Peyer's patch (tissue), 4 donors: ENCODE measurements around the gene RPL32.

Source experiments
- POLR2A ChIP-seq, 2 donors: fragments of 450-650 bp; IDR thresholded peaks; one replicate each; pipeline ENCODE4 v1.5.1; 2017; ENCODE audit warnings: antibody characterized with exemption in 2 of 2, mild to moderate bottlenecking in 2 of 2, moderate library complexity in 2 of 2
- TF ChIP-seq, protein P1 (sequence below), 6 experiments: fragments of 450-650 bp in 4 of 6; fragments of 200-600 bp in 2 of 6; sonication (generic) in 1 of 6; IDR thresholded peaks; one replicate each; pipeline ENCODE4 v1.5.1; 2017 to 2019; ENCODE audit warnings: antibody characterized with exemption in 6 of 6, mild to moderate bottlenecking in 3 of 6, moderate library complexity in 1 of 6

GRCh38 chr3:12798559-12799179 lies 42.7 kb downstream of the RPL32 start:
- TF ChIP-seq, protein P1, sequence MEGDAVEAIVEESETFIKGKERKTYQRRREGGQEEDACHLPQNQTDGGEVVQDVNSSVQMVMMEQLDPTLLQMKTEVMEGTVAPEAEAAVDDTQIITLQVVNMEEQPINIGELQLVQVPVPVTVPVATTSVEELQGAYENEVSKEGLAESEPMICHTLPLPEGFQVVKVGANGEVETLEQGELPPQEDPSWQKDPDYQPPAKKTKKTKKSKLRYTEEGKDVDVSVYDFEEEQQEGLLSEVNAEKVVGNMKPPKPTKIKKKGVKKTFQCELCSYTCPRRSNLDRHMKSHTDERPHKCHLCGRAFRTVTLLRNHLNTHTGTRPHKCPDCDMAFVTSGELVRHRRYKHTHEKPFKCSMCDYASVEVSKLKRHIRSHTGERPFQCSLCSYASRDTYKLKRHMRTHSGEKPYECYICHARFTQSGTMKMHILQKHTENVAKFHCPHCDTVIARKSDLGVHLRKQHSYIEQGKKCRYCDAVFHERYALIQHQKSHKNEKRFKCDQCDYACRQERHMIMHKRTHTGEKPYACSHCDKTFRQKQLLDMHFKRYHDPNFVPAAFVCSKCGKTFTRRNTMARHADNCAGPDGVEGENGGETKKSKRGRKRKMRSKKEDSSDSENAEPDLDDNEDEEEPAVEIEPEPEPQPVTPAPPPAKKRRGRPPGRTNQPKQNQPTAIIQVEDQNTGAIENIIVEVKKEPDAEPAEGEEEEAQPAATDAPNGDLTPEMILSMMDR (IDR thresholded peaks at IDR 0.05) = no peak
- no peak for TF ChIP-seq POLR2A (IDR thresholded peaks at IDR 0.05)
